Measurements from ENCODE around the gene ZNF236. TPM values are rescaled to one million over a fixed set of nuclear protein-coding genes. Genes with fewer than 3 reads are reported as not detected.

Gene ZNF236
- total RNA-seq, 4 donors from 2014 or later, result 15.6 to 28.0 (median 20.6) TPM

- no peak overlapping the region for H3K4me3 ChIP-seq (replicated peaks in 1 of 3)
- DNase-seq, result no peak
- H3K4me1 ChIP-seq, result no peaks in the 10 kb centered on the region
- no peak overlapping the region for H3K27ac ChIP-seq
- WGBS, 2 donors, result 95 to 99% methylated on average over 11 to 32 of the region's 36 CpGs
- H3K27me3 ChIP-seq, result no peaks in the 10 kb centered on the region
- no peaks in the 10 kb centered on the region for H3K36me3 ChIP-seq
- H3K9me3 ChIP-seq, result no peaks in the 10 kb centered on the region
- intact Hi-C loops (cut with DNase I), result no loop called here
- TF ChIP-seq CTCF (IDR thresholded peaks at IDR 0.05) (no peak), POLR2A (IDR thresholded peaks at IDR 0.05) (no peak)
Observed at GRCh38 chr18:76788571-76789317, 33.6 kb upstream of the ZNF236 start.

GRCh38 chr18:76791106-76791505 is 31.3 kb upstream of the ZNF236 start:
- Histone ChIP-seq H3K36me3 (no peaks in the 10 kb centered on the region), H3K9me3 (no peaks in the 10 kb centered on the region), H3K27me3 (no peaks in the 10 kb centered on the region), H3K4me3 (replicated peaks in 1 of 3) (no peak overlapping the region), H3K27ac (no peak overlapping the region), H3K4me1 (no peaks in the 10 kb centered on the region)
- TF ChIP-seq CTCF (IDR thresholded peaks at IDR 0.05), result no peak
- no peak for TF ChIP-seq POLR2A (IDR thresholded peaks at IDR 0.05)
- intact Hi-C loops (cut with DNase I), result no loop called here
- 90 to 92% methylated on average over 12 of the region's 12 CpGs for WGBS, 2 donors
- DNase-seq, result no peak

- TF ChIP-seq POLR2A (IDR thresholded peaks at IDR 0.05) (no peak), CTCF (IDR thresholded peaks at IDR 0.05) (no peak)
- Histone ChIP-seq H3K27me3 (no peaks in the 10 kb centered on the region), H3K4me1 (no peaks in the 10 kb centered on the region), H3K36me3 (no peaks in the 10 kb centered on the region), H3K4me3 (replicated peaks in 1 of 3) (no peak overlapping the region), H3K9me3 (no peaks in the 10 kb centered on the region), H3K27ac (no peak overlapping the region)
- intact Hi-C loops (cut with DNase I), result no loop called here
- DNase-seq, result no peak
- WGBS, 2 donors, result 87 to 98% methylated on average over 5 of the region's 5 CpGs
Observed at GRCh38 chr18:76791642-76792041, 30.7 kb upstream of the ZNF236 start.

GRCh38 chr18:76794326-76794725 is 28.0 kb upstream of the ZNF236 start:
- WGBS, 2 donors, result 82 to 84% methylated on average over 4 of the region's 4 CpGs
- intact Hi-C loops (cut with DNase I), result no loop called here
- TF ChIP-seq POLR2A (IDR thresholded peaks at IDR 0.05), result no peak

GRCh38 chr18:76801567-76802505 is 20.5 kb upstream of the ZNF236 start:
- 25 to 28% methylated on average over 41 to 43 of the region's 61 CpGs for WGBS, 2 donors
- Histone ChIP-seq H3K27ac (no peak overlapping the region), H3K9me3 (no peaks in the 10 kb centered on the region), H3K36me3 (no peaks in the 10 kb centered on the region), H3K27me3 (no peaks in the 10 kb centered on the region), H3K4me3 (replicated peaks in 1 of 3) (peak overlapping the region in 1 of 3 donors; percentile 12), H3K4me1 (peaks cover 0 to 16% of the 10 kb centered on the region in 2 donors)
- DNase-seq, result peak; percentile 45 to 55
- TF ChIP-seq POLR2A (IDR thresholded peaks at IDR 0.05), result no peak
- peak; percentile 65 to 96 (median 80) for TF ChIP-seq CTCF (IDR thresholded peaks at IDR 0.05)
- intact Hi-C loops (cut with DNase I), result loop anchor here (10.0 kb wide), 2 partner anchors 83 to 183 kb away; no protein-coding TSS in a partner anchor

More at GRCh38 chr18:76794326-76794725, 28.0 kb upstream of the ZNF236 start:
- H3K27ac ChIP-seq, result no peak overlapping the region
- no peaks in the 10 kb centered on the region for H3K27me3 ChIP-seq
- H3K4me1 ChIP-seq, result no peaks in the 10 kb centered on the region
- H3K4me3 ChIP-seq (replicated peaks in 1 of 3), result no peak overlapping the region
- no peaks in the 10 kb centered on the region for H3K36me3 ChIP-seq
- no peak for DNase-seq
- no peaks in the 10 kb centered on the region for H3K9me3 ChIP-seq
